Measurements from ENCODE around the gene CLTC. TPM values are rescaled to one million over a fixed set of nuclear protein-coding genes. Genes with fewer than 3 reads are reported as not detected.

CLTC gene
- total and polyA plus RNA-seq, 2 donors (not counting 1 experiment from before 2014, with no cell fraction given): 25.9 to 114 TPM

GRCh38 chr17:59637611-59638310 lies 18.1 kb downstream of the CLTC start:
- TF ChIP-seq EZH2 (IDR thresholded peaks at IDR 0.05; ENCODE audit: borderline replicate concordance, insufficient read depth, low read depth, low read length, poor library complexity, severe bottlenecking) (no peak), CTCF (IDR thresholded peaks at IDR 0.05) (no peak)
- Histone ChIP-seq H3K27ac (ENCODE audit: low read length in 2 of 2) (no peak overlapping the region), H3K4me1 (ENCODE audit: control insufficient read depth in 2 of 2, insufficient read depth in 2 of 2, low read length in 2 of 2) (peaks cover 39 to 46% of the 10 kb centered on the region in 2 donors), H3K9me3 (ENCODE audit: control extremely low read depth in 1 of 3, control insufficient read depth in 2 of 3, insufficient read depth in 1 of 3, low read length in 2 of 3) (no peaks in the 10 kb centered on the region), H3K79me2 (ENCODE audit: control insufficient read depth, insufficient read depth, low read length) (peaks cover 93% of the 10 kb centered on the region), H3K4me3 (ENCODE audit: control extremely low read depth in 1 of 5, extremely low read depth in 1 of 5, insufficient read depth in 1 of 5, low read depth in 2 of 5, low read length in 4 of 5) (no peak overlapping the region), H3K4me2 (replicated peaks; ENCODE audit: low read depth, low read length, poor library complexity, severe bottlenecking) (no peak overlapping the region), H2AFZ (ENCODE audit: insufficient read depth, low read depth, low read length, poor library complexity, severe bottlenecking) (no peak overlapping the region), H4K20me1 (ENCODE audit: control insufficient read depth, insufficient read depth, low read length, poor library complexity, severe bottlenecking) (peaks cover 72% of the 10 kb centered on the region), H3K27me3 (replicated peaks in 1 of 4; ENCODE audit: control extremely low read depth in 1 of 4, control insufficient read depth in 3 of 4, insufficient read depth in 4 of 4, low read length in 3 of 4) (no peaks in the 10 kb centered on the region), H3K9ac (ENCODE audit: low read length) (no peak overlapping the region), H3K36me3 (replicated peaks in 1 of 2; ENCODE audit: control extremely low read depth in 1 of 2, control insufficient read depth in 1 of 2, extremely low read depth in 1 of 2, insufficient read depth in 2 of 2, low read length in 1 of 2) (no peaks in the 10 kb centered on the region)
- DNase-seq (no peak), ATAC-seq (ENCODE audit: low read depth) (no peak)
- Mint-ChIP-seq H3K27me3 (no peaks in the 10 kb centered on the region), H3K4me1 (peaks cover 74% of the 10 kb centered on the region), H3K27ac (peak overlapping the region; percentile 37), H3K4me3 (no peak overlapping the region), H3K9me3 (ENCODE audit: insufficient read depth) (no peaks in the 10 kb centered on the region)
- ChIA-PET POLR2A (interaction anchor here (0.6 kb wide), 1 partner anchor 23 kb away, joined by 7 read pairs; no protein-coding TSS in a partner anchor), CTCF (interaction anchor here (0.7 kb wide), 1 partner anchor 996 kb away, joined by 4 read pairs; no protein-coding TSS in a partner anchor)
- intact Hi-C loops (cut with micrococcal nuclease): no loop called here
- WGBS (ENCODE audit: insufficient coverage): no CpG with 5 or more reads among the region's 1 CpG

GRCh38 chr17:59638553-59638952 lies 18.9 kb downstream of the CLTC start:
- peaks cover 93% of the 10 kb centered on the region for H3K79me2 ChIP-seq (ENCODE audit: control insufficient read depth, insufficient read depth, low read length)
- ATAC-seq (ENCODE audit: low read depth) (no peak), DNase-seq (no peak)
- H2AFZ ChIP-seq (ENCODE audit: insufficient read depth, low read depth, low read length, poor library complexity, severe bottlenecking): no peak overlapping the region
- peaks cover 65% of the 10 kb centered on the region for H4K20me1 ChIP-seq (ENCODE audit: control insufficient read depth, insufficient read depth, low read length, poor library complexity, severe bottlenecking)
- H3K27me3 ChIP-seq (replicated peaks in 1 of 4; ENCODE audit: control extremely low read depth in 1 of 4, control insufficient read depth in 3 of 4, insufficient read depth in 4 of 4, low read length in 3 of 4): no peaks in the 10 kb centered on the region
- H3K36me3 ChIP-seq (replicated peaks in 1 of 2; ENCODE audit: control extremely low read depth in 1 of 2, control insufficient read depth in 1 of 2, extremely low read depth in 1 of 2, insufficient read depth in 2 of 2, low read length in 1 of 2): no peaks in the 10 kb centered on the region
- Mint-ChIP-seq H3K9me3 (ENCODE audit: insufficient read depth) (no peaks in the 10 kb centered on the region), H3K27ac (no peak overlapping the region), H3K4me3 (no peak overlapping the region), H3K27me3 (no peaks in the 10 kb centered on the region), H3K4me1 (peaks cover 75% of the 10 kb centered on the region)
- intact Hi-C loops (cut with micrococcal nuclease): no loop called here
- POLR2A ChIA-PET: interaction anchor here (0.6 kb wide), 1 partner anchor 24 kb away, joined by 7 read pairs; no protein-coding TSS in a partner anchor
- H3K27ac ChIP-seq (ENCODE audit: low read length in 2 of 2): no peak overlapping the region
- TF ChIP-seq CTCF (IDR thresholded peaks at IDR 0.05) (no peak), EZH2 (IDR thresholded peaks at IDR 0.05; ENCODE audit: borderline replicate concordance, insufficient read depth, low read depth, low read length, poor library complexity, severe bottlenecking) (no peak)
- peaks cover 46 to 47% of the 10 kb centered on the region in 2 donors for H3K4me1 ChIP-seq (ENCODE audit: control insufficient read depth in 2 of 2, insufficient read depth in 2 of 2, low read length in 2 of 2)
- H3K4me3 ChIP-seq (ENCODE audit: control extremely low read depth in 1 of 5, extremely low read depth in 1 of 5, insufficient read depth in 1 of 5, low read depth in 2 of 5, low read length in 4 of 5): no peak overlapping the region
- WGBS (ENCODE audit: insufficient coverage): 95% methylated on average over 6 of the region's 10 CpGs
- no peaks in the 10 kb centered on the region for H3K9me3 ChIP-seq (ENCODE audit: control extremely low read depth in 1 of 3, control insufficient read depth in 2 of 3, insufficient read depth in 1 of 3, low read length in 2 of 3)
- CTCF ChIA-PET: no interaction called here
- H3K9ac ChIP-seq (ENCODE audit: low read length): no peak overlapping the region
- no peak overlapping the region for H3K4me2 ChIP-seq (replicated peaks; ENCODE audit: low read depth, low read length, poor library complexity, severe bottlenecking)
